HG02623 (cell line): ENCODE data around the gene HSD17B11.
"Not testable (repeated sequence)": the region's sequence is repeated elsewhere in the genome, so short reads cannot be mapped to it uniquely, and the experiment has no call there.

Experiments
- ATAC-seq: cut with Tn5 transposase; IDR thresholded peaks from one replicate; pipeline ENCODE4 v1.9.1; 2021; ENCODE audit warnings: moderate library complexity; ENCODE audit not compliant: unreplicated experiment

HSD17B11 gene

DNA sequence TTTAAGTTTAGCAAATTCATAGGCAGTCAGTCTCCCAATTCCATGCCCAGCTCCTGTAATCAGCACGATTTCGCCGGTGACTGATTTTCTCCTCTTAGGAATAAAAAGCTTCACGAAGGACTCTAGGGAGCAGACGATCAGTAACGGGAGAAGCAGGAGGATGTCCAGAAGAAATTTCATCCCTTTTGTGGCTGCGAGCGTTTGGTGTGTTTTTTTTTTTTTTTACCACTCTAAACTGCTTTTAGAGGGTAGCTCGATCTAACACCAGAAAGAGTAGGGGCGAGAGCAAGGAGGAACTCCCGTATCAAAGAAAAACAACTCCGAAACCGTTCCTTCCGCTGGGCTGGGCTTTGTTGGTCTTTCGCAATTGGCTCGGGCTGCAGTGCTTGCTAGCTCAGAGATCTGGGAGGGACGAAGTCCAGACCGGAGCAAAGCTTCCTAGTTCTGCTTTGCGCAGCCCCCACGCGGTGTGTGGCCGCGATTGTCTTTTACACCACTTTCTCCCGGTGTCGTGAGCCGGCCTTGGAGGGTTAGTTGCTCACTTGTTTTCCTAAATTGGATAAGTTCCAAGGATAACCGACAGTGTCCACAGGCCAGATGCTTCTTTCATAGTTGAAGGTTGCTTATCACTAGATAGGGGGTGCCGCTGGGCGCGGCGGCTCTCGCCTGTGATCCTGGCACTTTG, at the start of gene HSD17B11:
Gene HSD17B11, minus strand, starts transcription at position 298 of the 685 bp plus-strand sequence. Its CDS starts 118 bp downstream, at position 180.
- ATAC-seq, result peak; percentile 99

GRCh38 chr4:87433342-87433741, 42.4 kb upstream of the HSD17B11 start:
- no peak for ATAC-seq

DNA sequence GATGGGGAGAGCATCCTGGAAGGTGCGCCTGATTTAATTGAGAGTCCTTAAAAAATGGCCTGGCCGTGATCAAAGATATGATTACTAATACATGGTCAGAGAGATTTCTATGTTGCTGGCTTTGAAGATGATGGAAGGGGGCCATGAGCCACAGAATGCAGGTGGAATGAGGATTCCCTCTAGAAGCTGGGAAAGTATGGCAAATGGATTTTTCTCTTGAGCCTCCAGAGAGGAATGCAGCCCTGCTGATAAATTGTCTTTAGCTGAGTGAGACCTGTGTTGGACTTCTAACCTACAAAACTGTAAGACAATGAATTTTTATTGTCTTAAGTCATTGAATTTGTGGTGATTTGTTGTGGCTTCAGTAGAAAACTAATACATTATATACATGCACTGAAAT, 39.0 kb upstream of the HSD17B11 start:
- no peak for ATAC-seq

- no peak for ATAC-seq
These were observed 38.0 kb upstream of the HSD17B11 start for GRCh38 chr4:87428979-87429378.

DNA sequence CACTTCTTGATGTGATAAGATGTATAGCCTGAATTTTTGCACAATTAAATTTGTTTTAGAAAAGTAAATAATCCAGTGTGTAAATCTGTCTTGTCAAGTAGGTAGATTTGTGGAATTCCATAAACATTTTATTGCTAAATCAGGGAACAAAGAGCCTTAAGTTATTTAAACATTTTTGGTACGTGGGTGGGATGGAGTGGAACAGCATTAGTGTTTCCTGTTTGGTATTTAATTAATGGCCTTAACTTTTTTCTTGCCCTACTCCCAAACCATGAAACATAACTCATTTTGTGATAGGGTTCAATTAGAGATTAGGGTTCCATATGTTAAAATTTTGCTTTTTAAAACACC, 36.5 kb upstream of the HSD17B11 start:
- ATAC-seq, result no peak

DNA sequence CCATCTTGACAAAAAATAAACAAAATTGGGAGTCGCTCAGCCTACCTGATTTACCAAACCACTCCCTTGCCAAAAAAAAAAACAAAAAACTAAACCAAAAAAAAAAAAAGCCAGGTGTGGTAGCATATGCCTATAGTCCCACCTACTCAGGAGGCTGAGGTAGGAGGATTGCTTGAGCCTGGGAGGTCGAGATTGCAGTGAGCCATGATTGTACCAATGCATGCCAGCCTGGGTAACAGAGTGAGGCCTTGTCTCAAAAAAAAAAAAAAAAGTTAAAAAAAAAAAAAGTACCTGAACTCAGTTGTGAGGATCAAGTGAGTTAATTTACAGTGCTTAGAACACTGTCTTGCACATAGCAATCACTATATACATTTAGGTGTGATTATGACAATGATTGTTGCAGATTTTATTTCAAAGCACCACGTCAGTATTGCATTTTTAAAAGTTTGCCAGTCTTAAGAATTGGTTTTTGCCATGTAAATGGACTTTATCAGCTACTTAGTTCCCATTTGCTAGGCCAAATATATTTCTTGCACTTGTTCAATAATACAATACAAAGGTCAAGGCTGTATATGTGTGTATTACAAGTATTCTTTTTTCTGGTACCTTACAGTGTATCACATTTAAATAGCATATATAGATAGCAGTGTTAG, 36.0 kb upstream of the HSD17B11 start:
- no peak for ATAC-seq

DNA sequence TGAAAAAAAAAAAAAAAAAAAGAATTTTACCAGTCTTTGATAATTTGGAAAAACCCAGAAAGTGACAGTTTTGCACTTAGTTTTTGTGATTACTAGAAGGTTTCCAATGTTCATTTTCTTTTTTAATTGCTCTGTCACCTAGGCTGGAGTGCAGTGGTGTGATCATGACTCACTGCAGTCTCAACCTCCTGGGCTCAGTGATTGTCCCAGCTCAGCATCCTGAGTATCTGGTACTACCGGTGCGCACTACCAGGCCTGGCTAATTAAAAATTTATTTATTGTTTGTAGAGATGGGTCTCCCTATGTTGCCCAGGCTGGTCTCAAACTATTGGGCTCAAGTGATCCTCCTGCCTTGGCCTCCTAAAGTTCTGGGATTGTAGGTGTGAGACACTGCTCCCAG, 34.7 kb upstream of the HSD17B11 start:
- ATAC-seq, result no peak

DNA sequence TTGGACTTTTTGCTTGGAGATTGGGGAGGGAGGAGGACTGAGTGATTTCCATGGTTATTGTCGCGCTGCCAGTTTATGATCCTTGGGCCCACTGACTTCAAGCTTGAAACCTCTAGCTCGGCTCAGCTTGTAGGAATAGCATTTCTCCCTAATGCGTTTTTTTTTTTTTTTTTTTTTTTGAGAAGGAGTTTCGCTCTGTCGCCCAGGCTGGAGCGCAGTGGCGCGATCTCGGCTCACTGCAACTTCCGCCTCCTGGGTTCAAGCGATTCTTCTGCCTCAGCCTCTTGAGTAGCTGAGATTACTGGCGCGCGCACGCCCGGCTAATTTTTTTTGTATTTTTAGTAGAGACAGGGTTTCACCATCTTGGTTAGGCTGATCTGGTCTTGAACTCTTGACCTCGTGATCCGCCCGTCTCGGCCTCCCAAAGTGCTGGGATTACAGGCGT, 33.1 kb upstream of the HSD17B11 start:
- ATAC-seq, result not testable (repeated sequence)

DNA sequence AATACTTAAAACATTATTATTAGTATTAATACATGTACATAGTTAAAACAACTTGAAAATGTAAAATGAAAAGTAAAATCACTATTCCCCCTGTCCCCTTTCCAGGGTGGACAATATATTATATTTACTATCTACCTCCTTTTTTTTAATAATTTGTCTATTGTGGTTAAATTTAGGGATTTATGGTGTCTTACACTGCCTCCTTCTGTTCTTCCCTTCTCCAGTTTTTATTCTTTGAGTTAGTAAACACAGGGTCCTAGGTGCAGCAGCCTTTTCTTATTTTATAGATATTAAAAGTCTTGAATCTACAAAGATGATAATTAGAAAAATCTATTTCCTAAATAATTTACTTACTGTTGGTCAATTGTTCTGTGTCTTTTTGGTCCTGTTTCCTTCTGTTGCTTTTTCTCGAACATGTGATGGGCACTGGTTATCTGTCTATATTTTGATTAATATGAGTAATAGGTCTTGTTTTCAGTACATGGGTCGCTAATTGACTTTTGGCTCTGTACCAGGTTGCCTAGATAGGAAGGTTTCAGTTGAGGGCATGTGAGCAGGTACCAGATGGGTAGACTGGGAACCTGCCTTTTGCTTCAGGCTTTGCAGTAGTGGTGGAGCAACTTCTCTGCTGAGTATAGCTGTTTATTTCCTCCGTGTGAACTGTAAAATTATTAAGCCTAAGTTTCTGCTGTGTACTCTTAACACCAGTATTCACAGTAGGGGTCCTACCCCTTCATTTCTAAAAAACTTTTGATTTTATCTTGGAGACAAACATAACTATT, 32.5 kb upstream of the HSD17B11 start:
- ATAC-seq, result no peak

DNA sequence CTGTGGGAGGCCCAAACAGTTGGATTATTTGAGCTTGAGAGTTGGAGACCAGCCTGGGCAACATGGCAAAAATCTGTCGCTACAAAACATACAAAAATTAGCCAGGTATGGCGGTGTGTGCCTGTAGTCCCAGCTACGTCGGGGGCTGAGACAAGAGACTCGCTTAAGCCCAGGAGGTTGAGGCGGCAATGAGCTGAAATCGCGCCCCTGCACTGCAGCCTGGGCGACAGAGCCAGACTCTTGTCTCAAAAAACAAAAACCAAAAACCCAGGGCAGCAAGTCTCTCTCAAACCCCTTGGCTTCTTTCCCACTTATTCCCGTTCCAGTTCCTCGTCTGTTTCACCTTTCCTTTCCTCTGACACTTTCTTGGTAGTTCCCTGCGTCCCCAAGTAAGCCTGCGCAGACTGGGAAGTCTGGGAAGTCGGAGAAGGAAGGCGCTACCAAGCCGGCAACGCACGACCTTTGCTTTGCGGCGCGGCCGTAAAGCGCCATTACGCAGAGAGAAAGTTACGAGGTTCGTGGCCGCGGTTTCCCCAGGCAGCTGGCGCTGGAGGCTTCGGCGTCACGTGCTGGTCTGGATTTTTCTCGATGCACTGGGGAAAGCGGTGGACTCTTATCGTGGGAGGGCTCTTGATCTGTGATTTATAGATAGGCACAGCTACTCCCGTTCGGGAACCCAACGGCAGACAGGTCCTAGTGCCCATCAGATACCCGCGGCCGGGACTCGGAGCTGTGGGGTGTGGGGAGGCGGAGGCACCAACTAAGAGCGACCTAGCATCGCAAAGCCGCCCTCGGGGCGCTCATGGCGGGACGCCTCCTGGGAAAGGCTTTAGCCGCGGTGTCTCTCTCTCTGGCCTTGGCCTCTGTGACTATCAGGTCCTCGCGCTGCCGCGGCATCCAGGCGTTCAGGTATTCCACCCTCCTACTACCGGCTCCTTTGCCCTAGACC, 31.4 kb upstream of the HSD17B11 start, which contains the start of gene NUDT9:
Gene NUDT9, plus strand, starts transcription at position 470 of the 949 bp plus-strand sequence. Its CDS starts 333 bp downstream, at position 803.
- peak; percentile 86 for ATAC-seq

GRCh38 chr4:87420276-87420830, 29.4 kb upstream of the HSD17B11 start:
- no peak for ATAC-seq

DNA sequence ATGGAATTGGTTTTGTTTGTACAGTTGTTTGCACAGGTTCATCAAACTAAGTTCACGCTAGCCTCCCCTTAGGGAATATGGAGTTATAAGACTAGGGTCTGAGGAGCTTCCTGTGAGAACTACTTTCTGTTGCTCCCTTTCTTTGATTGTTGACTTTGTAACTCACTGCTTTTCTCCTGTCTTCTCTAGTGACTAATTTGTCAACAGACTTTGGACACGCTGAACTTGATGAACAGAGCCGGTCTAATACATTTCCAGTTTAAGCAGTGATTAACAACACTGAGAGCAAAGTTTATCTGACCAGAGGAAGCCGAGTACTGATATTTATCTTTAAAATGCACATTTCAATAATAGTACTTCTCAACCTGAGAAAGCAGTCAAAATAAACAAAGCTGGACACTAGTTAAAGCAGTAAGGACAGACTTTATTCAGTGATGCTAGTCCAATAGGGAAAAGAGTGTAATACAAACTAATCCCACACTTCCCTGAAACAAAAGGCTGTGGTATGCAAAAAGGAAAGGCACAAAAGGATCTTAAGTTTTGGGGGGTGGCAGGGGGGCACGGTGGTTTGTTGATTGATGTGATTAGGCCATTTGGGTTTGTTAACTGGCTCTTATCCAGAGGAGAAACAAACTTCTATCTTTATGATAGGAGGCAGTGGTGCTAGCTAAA, 28.7 kb upstream of the HSD17B11 start:
- no peak for ATAC-seq

- not testable (repeated sequence) for ATAC-seq
These were observed 27.4 kb upstream of the HSD17B11 start for GRCh38 chr4:87418410-87418809.

DNA sequence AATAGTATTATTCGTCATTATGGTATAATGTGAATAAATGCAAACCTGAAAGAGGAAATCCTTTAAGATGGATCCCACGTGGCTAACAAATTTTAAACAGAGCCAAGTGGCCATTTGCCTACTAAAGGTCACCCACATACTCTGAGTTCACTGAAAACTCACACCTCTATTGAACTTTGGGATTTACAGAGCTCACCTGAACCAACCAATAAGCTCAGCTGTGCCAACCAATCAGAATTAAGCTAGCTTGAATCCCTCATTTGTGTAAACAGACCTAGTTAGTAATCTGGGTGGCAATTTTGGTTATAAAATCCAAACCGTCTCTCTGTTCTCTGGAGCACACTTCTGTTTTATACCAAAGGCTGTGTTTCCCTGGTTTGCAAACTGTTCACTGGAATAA, 26.0 kb upstream of the HSD17B11 start:
- no peak for ATAC-seq

- ATAC-seq, result no peak
These were observed 23.8 kb upstream of the HSD17B11 start for GRCh38 chr4:87414816-87415215.

- no peak for ATAC-seq
These were observed 19.7 kb upstream of the HSD17B11 start for GRCh38 chr4:87410679-87411078.

GRCh38 chr4:87410157-87410556, 19.2 kb upstream of the HSD17B11 start:
- no peak for ATAC-seq

GRCh38 chr4:87409420-87409939, 18.5 kb upstream of the HSD17B11 start:
- ATAC-seq, result no peak

DNA sequence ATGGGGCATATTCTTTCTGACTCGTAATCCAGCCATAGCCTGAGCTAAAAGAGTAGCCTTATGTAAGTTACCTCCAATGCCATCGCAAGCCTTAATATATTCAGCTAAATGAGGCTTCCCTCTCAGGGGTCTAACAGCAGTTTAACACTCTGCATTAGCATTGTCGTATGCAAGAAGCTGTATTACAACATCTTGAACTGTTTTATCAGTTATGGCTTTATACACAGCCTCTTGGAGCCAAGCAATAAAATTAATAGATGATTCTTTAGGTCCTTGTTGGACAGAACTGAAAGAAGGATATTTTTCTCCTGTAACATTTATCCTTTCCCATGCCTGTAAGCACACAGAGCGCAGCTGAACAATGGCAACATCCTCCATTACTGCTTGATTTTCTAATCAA, 15.9 kb upstream of the HSD17B11 start:
- ATAC-seq, result not testable (repeated sequence)
